NCI-H345 (cell line): ENCODE measurements around the gene LBHD2.

ENCODE experiments used
- DNase-seq: peaks from one replicate; lab custom pipeline; 2025; lab: John Stamatoyannopoulos, UW

Gene LBHD2

GRCh38 chr14:103091041-103091882 lies 7.3 kb downstream of the LBHD2 start:
- DNase-seq = no peak

GRCh38 chr14:103091883-103092222 lies 7.8 kb downstream of the LBHD2 start:
- no peak for DNase-seq

- no peak for DNase-seq
Observed at GRCh38 chr14:103093856-103094405, 9.9 kb downstream of the LBHD2 start.

- no peak for DNase-seq
Observed at GRCh38 chr14:103094406-103095209, 10.6 kb downstream of the LBHD2 start, which contains the start of gene EXOC3L4. TSS of gene EXOC3L4 (plus strand) at chr14:103094725. CDS start at chr14:103100220, 5,495 bp downstream.

DNA sequence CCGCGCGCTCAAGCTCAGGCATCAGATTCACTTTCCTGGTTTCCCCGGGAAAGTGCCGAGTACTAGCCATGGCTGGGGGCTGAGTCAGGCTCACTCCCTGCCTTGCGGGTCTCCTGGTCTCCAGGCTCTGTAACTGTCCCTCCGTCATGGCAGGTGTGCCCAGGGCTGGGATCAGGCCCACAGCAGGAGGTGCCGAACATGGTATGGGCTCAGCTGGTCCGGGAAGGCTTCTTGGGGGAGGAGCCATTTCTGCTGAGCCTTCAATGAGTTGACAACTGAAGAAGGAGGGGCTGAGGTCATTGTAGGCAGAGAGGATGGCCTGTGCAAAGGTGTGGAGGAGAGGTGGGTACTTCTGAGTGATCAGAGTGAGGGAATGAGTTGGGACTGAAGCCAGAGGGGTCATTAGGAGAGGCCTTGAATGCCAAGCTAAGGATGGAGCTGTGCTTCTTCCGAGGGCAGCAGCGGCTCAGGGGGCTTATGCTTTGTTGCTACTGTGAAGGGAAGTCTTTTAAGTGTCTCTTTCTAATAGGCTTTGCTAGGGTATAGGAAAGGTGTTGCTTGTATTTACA lies 11.3 kb downstream of the LBHD2 start:
- DNase-seq = no peak

- no peak for DNase-seq
Observed at GRCh38 chr14:103096387-103096786, 12.4 kb downstream of the LBHD2 start.

GRCh38 chr14:103097244-103097993 lies 13.4 kb downstream of the LBHD2 start:
- no peak for DNase-seq

GRCh38 chr14:103097994-103098957 lies 14.3 kb downstream of the LBHD2 start:
- DNase-seq = no peak

GRCh38 chr14:103099081-103099732 lies 15.2 kb downstream of the LBHD2 start:
- no peak for DNase-seq

GRCh38 chr14:103099733-103100280 lies 15.8 kb downstream of the LBHD2 start:
- no peak for DNase-seq

DNA sequence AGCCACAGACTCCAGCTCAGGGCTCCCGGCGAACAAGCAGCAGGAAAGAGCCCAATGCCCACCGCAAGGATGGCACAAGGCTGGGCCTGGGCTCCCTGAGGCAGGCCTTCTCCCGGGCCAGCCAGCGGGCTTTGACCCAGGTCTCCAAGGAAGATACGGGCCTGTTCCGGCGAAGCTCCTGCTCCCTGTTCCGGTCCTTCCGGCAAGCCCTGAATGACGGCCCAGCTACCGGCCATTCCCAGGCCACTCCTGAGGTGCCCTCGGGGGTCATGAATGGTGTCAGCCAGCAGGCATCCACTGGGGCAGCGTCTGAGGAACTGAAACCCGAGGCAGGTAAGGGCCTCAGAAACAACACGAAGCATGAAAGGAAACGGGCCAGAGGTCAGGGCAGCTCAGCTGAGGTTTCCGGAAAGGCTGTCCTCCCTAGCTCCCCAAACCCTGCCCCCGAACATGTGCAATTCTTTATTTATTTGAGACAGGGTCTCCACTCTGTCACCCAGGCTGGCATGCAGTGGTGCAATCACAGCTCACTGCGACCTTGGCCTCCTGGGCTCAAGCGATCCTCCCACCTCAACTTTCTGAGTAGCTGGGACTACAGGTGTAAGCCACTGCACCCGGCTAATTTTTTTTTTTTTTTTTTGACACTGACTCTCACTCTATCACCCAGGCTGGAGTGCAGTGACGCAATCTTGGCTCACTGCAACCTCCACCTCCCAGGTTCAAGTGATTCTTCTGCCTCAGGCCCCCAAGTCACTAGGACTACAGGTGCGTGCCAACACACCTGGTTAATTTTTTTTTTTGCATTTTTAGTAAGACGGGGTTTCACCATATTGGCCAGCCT lies 16.5 kb downstream of the LBHD2 start:
- DNase-seq = no peak

DNA sequence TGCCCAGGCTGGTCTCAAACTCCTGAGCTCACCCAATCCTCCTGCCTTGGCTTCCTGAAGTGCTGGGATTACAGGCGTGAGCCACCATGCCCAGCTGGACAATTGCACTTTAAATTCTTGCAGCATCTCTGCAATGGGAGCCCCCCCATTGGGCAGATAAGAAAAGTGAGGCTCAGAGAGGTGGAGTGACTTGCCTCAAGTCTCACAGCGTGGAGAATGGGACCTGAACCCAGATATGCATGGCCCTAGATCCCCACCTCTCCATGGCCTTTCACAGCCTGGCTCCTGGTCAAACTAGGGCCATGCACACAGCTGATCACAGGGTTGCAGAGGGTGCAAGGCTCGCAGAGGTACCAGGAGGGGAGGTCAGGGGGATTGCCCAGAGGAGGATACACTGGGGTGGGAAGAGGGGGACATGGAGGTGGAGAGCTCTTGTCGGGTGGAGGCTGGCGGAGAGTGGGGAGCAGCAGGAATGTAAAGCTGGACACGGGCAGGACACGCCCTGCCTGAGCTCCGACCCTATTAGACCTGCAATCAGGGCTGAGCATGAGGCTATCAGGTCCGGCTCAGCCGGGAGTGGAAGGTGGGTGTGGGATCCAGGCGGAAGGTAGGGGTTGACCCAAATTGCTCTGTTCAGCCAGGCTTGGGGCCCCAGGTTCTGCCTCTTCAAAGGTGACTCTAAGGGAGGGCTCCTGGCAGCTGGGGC lies 17.4 kb downstream of the LBHD2 start:
- no peak for DNase-seq

GRCh38 chr14:103101963-103102688 lies 18.1 kb downstream of the LBHD2 start:
- DNase-seq = no peak

- no peak for DNase-seq
Observed at GRCh38 chr14:103102689-103103260, 18.8 kb downstream of the LBHD2 start.

DNA sequence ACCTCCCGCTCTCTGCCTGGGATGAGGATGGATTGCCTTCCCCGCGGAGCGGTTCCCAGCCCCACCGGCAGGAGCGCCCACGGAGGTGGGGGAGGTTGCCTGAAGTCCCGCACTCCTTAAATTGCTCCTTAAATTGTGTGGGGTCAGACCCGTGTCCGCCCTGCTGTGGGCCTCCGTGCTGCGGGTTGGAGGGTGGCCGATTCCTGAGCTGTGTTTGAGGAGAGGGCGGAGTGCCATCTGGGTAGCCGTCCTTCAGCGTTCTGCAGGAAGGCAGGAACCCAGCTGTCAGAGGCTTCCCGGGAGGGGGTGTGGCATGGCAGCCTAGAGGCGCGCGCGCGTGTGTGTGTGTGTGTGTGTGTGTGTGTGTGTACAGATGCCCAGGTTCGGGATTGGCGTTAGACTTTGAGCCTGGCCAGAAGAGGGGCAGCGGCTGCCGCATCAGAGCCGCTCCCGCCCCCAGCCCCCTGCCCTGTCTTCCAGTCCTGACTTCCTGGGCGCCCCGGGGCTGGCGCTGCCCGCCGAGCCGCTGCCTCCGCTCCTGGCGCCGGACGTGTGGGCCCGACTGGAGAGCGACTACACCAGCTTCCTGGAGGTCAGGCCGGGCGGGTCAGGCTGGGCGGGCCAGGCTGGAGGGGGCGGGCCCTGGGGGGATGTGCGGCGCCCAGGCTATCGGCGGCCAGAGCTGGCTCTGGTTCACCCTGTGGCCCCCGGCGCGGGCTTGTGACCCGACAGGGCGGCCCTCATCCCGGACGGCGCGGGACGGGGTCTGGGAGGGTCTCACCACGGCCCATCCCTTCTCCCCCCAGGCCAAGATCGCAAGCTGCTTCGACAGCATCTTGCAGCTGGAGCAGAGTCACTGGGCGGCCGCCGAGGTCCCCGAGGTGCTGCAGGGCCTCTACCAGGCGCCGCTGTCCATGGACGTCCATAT lies 19.7 kb downstream of the LBHD2 start:
- peak; percentile 74 for DNase-seq

GRCh38 chr14:103104389-103104653 lies 20.3 kb downstream of the LBHD2 start:
- no peak for DNase-seq
